CD4-positive, alpha-beta T cell treated with Interleukin-12 subunit alpha and Interleukin-12 subunit beta, for 1 hour (primary cell): ENCODE data around the gene SIGLEC12.
"Not testable (repeated sequence)": the region's sequence is repeated elsewhere in the genome, so short reads cannot be mapped to it uniquely, and the experiment has no call there.

Source experiments
- DNase-seq: peaks from one replicate; pipeline ENCODE4 v3.0.0-alpha.2; 2020

The SIGLEC12 gene

DNA sequence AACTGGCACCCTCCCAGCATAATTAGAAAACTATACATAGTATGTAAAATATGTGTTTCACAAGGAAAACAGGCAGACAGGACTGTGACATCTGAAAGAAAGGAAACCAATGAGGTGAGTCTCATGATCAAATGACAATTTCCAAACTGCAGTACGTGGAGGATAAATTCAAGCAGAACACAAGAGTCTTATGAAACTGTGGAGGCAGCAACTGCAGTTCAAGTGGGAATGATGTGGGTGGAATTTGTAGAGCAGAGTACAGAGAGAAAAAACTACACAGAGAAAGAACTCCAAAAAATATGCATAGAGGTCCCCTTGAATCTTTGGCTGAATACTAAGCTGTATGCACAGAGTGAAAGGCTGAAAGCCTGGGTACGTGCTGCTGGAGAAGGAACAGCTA lies 20.2 kb upstream of the SIGLEC12 start:
- no peak for DNase-seq

DNA sequence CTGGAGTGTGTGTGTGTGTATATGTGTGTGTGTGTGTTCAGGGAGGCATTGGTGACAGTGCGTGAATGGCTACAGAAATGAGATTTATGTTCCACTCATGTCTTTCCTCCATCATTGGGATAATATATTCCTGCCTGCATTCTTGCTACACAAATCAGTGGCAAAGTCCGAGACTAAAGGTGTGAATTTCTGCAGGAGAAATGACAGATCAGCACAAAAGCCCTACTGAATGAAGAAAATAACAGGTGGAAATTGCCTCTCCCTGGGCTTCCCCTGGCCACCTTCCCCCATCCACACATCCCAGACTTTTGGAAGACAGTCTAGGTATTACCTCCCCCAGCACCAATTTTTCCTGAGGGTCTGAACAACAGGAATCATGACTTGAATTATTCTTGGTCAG lies 19.8 kb upstream of the SIGLEC12 start:
- no peak for DNase-seq

GRCh38 chr19:51520728-51521127 lies 19.1 kb upstream of the SIGLEC12 start:
- DNase-seq = no peak

GRCh38 chr19:51514866-51515481 lies 13.4 kb upstream of the SIGLEC12 start:
- peak; percentile 52 for DNase-seq

GRCh38 chr19:51513968-51514367 lies 12.4 kb upstream of the SIGLEC12 start:
- no peak for DNase-seq

DNA sequence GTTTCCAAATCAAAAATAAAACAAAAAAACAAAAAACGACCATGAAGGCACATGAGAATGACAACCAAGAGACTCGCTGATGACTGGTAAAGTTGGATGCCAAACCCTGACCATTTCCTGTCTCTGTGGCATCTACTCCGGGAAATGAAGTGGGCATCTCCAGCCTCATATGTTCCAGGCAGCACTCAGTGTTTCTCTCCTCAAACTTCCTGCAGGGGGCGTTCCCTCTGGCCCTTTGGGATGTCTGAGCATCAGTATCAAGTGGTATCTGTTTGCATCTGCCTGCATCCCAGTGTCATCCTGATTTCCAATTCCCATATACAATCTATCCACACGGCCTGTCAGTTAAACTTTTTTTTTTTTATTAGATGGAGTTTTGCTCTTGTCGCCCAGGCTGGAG lies 9.8 kb upstream of the SIGLEC12 start:
- no peak for DNase-seq

- no peak for DNase-seq
Observed at GRCh38 chr19:51509823-51510660, 8.4 kb upstream of the SIGLEC12 start.

GRCh38 chr19:51508059-51508733 lies 6.6 kb upstream of the SIGLEC12 start:
- no peak for DNase-seq

GRCh38 chr19:51507640-51508058 lies 6.0 kb upstream of the SIGLEC12 start:
- DNase-seq = no peak

DNA sequence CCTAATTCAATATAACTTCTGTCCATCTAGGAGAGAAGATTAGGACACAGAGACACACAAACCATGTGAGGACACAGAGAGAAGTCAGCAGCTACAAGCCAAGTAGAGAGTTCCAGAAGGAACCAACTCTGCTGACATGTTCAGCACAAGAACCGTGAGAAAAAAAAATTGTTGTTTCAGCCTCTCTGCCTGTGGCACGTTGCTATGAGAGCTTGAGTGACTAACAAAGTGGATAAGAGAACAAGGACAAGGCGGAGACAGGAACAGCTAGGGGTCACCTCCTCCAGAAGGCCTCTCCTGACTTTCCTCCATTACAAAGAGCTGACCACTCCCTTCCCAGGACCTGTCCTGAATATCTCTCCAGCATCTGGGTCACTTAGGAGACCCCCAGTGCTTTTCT lies 5.6 kb upstream of the SIGLEC12 start:
- no peak for DNase-seq

- no peak for DNase-seq
Observed at GRCh38 chr19:51505904-51506303, 4.3 kb upstream of the SIGLEC12 start.

- DNase-seq = no peak
Observed at GRCh38 chr19:51503896-51504295, 2.3 kb upstream of the SIGLEC12 start.

DNA sequence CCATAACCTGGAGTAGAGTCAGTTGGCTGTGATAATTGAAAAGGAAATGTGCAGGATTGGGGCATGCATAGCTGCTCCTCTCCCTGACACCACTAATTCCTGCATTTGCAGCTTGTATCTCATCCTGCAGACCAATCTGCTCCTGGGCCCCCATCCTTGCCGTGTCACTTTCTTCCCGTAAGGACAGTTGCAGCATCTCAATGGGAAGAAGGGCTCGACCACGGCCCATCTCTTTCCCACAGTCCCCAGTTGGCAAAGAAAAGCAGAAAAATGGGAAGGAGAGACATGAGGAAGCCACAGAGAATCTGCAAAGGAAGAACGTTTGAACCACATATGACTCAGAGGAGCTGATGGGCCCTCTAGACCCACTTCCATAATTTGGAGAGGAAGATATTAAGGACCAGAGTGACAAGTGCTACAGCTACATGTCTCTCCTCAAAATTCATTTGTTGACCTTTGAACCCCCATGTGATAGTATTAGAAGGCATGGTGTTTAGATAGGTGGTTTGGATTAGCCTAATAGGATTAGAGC lies 1.8 kb upstream of the SIGLEC12 start:
- DNase-seq = no peak

DNA sequence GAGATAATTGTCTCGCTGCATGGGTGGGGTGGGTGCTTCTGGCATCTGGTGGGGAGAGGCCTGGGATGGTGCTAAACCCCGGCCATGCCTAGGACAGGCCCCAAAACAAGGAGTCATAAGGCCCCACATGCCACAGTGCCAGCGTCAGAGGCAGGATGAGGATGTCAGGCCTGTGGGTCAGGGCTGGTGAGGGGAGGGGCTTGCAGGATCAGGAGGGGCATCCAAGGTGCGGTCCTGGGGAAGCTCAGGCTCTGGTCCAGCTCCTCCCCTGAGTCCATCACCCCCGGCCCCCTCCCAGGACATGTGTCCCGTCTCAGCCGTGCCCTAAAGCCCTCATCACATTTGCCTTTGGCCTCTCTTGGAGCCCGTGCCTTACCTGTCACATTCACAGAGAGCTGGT lies 669 bp downstream of the SIGLEC12 start:
- DNase-seq = not testable (repeated sequence)

DNA sequence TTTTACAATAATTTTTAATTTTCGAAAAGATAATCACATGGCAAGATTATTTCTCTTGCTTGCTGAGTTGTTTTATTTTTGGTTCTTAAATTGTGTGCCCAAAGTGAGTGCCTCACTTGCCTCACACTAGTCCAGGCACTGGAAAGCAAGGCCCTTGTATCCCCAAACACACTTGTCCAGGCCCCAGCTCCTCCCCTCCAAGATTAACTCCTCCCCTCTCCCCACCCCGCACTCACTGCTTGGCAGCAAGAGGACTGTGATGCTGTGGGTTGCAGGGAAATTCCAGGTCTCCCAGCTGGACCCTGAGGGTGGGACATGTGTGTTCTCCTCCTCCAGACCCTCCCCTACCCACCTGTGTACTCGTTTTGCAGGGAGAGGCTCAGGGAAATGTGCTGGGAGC lies 3.9 kb downstream of the SIGLEC12 start:
- DNase-seq = no peak

DNA sequence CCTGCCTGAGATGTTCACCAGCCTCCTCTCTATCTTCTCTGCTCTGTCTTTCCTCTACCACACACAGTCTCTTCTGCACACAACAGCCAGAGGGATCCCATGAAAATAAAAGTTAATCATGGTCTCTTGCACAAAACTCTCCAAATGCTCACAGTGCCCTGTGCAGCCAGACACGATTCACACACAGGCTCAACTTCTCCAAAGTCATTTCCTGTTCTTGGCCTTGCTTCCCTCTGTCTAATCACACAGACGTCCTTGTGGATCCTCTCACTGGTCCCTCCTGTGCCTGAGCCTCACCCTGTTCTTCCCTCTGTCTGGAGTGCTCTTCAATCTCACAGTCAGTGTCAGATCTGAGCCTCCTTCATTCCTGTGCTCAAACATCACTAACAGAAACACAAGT lies 7.8 kb downstream of the SIGLEC12 start:
- DNase-seq = no peak

- no peak for DNase-seq
Observed at GRCh38 chr19:51491586-51491985, 10.0 kb downstream of the SIGLEC12 start.

GRCh38 chr19:51490676-51491075 lies 10.9 kb downstream of the SIGLEC12 start:
- DNase-seq = no peak

- no peak for DNase-seq
Observed at GRCh38 chr19:51489113-51489512, 12.5 kb downstream of the SIGLEC12 start.

GRCh38 chr19:51488491-51488890 lies 13.1 kb downstream of the SIGLEC12 start:
- DNase-seq = no peak

- no peak for DNase-seq
Observed at GRCh38 chr19:51485960-51486660, 15.5 kb downstream of the SIGLEC12 start.

DNA sequence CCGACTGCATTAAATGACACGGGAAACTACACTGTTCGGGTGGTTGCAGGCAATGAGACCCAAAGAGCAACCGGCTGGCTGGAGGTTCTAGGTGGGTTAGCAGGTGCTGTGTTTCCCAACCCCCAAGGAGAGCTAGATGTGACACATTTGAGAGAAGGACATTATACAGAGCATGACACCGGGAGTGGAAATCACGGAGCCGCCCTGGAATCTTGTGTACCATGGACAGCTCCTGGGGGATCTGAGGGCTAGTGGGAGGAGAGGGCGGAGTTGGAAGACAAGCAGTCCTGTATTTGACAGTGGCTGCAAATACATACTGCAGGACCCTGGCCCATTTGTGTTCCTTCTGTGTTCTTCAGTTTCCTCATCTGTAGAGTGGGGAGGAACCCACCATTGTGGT lies 21.0 kb downstream of the SIGLEC12 start:
- no peak for DNase-seq
